GM21390 (cell line): ENCODE results near the gene MXRA8.

Experiments
- ATAC-seq: cut with Tn5 transposase; IDR thresholded peaks from one replicate; pipeline ENCODE4 v1.9.1; 2021; ENCODE audit not compliant: unreplicated experiment

The MXRA8 gene

GRCh38 chr1:1351511-1352427 lies 6.6 kb downstream of the MXRA8 start:
- ATAC-seq: no peak

GRCh38 chr1:1349256-1350012 lies 8.9 kb downstream of the MXRA8 start, which contains the start of gene DVL1:
DVL1 (minus strand) TSS chr1:1349418; CDS start chr1:1349065, 353 bp downstream.
- peak; percentile 63 for ATAC-seq

GRCh38 chr1:1348420-1349255 lies 9.7 kb downstream of the MXRA8 start:
- ATAC-seq: peak; percentile 31

GRCh38 chr1:1347663-1348419 lies 10.5 kb downstream of the MXRA8 start:
- no peak for ATAC-seq

- ATAC-seq: no peak
Observed at GRCh38 chr1:1347026-1347595, 11.2 kb downstream of the MXRA8 start.

- no peak for ATAC-seq
Observed at GRCh38 chr1:1346501-1346890, 11.9 kb downstream of the MXRA8 start.

GRCh38 chr1:1345860-1346500 lies 12.4 kb downstream of the MXRA8 start:
- ATAC-seq: no peak

- no peak for ATAC-seq
Observed at GRCh38 chr1:1345384-1345783, 13.0 kb downstream of the MXRA8 start.

- ATAC-seq: no peak
Observed at GRCh38 chr1:1344655-1345361, 13.5 kb downstream of the MXRA8 start.

- no peak for ATAC-seq
Observed at GRCh38 chr1:1343811-1344421, 14.4 kb downstream of the MXRA8 start.

- ATAC-seq: no peak
Observed at GRCh38 chr1:1342584-1343115, 15.7 kb downstream of the MXRA8 start.

GRCh38 chr1:1342061-1342562 lies 16.2 kb downstream of the MXRA8 start:
- no peak for ATAC-seq

GRCh38 chr1:1341549-1342021 lies 16.8 kb downstream of the MXRA8 start:
- ATAC-seq: no peak

GRCh38 chr1:1340791-1341548 lies 17.4 kb downstream of the MXRA8 start:
- ATAC-seq: no peak

GRCh38 chr1:1340185-1340584 lies 18.2 kb downstream of the MXRA8 start:
- no peak for ATAC-seq

GRCh38 chr1:1338278-1338677 lies 20.1 kb downstream of the MXRA8 start:
- no peak for ATAC-seq

- no peak for ATAC-seq
Observed at GRCh38 chr1:1337793-1338147, 20.6 kb downstream of the MXRA8 start.
